T-cell (primary cell): ENCODE measurements around the gene PCMTD2. TPM values are rescaled to one million over a fixed set of nuclear protein-coding genes. Genes with fewer than 3 reads are reported as not detected.
"Not testable (repeated sequence)": the region's sequence is repeated elsewhere in the genome, so short reads cannot be mapped to it uniquely, and the experiment has no call there.

Experiments
- ATAC-seq, 4 experiments: fragments of 200-7000 bp in 3 of 4; fragments of 150-1000 bp in 1 of 4; cut with Tn5 transposase; replicated peaks in 1 of 4; 1 replicate in 3 of 4; 2 replicates in 1 of 4; pipeline ENCODE4 v1.10.0; 2021; ENCODE audit warnings: moderate library complexity in 3 of 4, mild to moderate bottlenecking in 2 of 4, moderate number of reproducible peaks in 1 of 4
- CTCF ChIA-PET, 2 donors: fragments of 300-600 bp; sonication (Branson Sonifier 250); formaldehyde crosslinking; loops; one replicate each; lab custom pipeline; 2022; ENCODE audit warnings: antibody characterized with exemption in 2 of 2; lab: Charles Lee
- POLR2A ChIA-PET, 2 donors: fragments of 300-600 bp; sonication (Branson Sonifier 250); formaldehyde crosslinking; loops; one replicate each; lab custom pipeline; 2022; ENCODE audit warnings: antibody characterized with exemption in 2 of 2; lab: Charles Lee
- DNase-seq, 35 experiments: peaks; one replicate each; pipeline versions ENCODE4 v3.0.0 to v3.0.0-alpha.2; 2013 to 2023
- H3K27ac ChIP-seq: one replicate; pipeline ENCODE4 v1.5.1; 2013; ENCODE audit warnings: low read length
- H3K27me3 ChIP-seq, 2 experiments: replicated peaks in 1 of 2; 1 replicate in 1 of 2; 2 replicates in 1 of 2; pipeline versions ENCODE4 v1.6.1 to v1.7.0; 2013; ENCODE audit warnings: low read length in 1 of 2, mixed read lengths in 1 of 2; ENCODE audit not compliant: control insufficient read depth in 2 of 2, insufficient read depth in 2 of 2; ENCODE audit errors: extremely low read depth in 1 of 2
- H3K36me3 ChIP-seq, 2 donors: 1 replicate in 1 of 2; 2 replicates in 1 of 2; pipeline versions ENCODE4 v1.6.1 to v1.7.0; 2013; ENCODE audit warnings: low read length in 1 of 2; ENCODE audit not compliant: control insufficient read depth in 2 of 2, insufficient read depth in 1 of 2; ENCODE audit errors: extremely low read depth in 1 of 2
- H3K4me1 ChIP-seq, 2 experiments: 1 replicate in 1 of 2; 2 replicates in 1 of 2; pipeline versions ENCODE4 v1.6.1 to v1.7.0; 2013; ENCODE audit warnings: low read length in 2 of 2, mixed read lengths in 1 of 2; ENCODE audit not compliant: insufficient read depth in 2 of 2, control insufficient read depth in 1 of 2; ENCODE audit errors: extremely low read depth in 1 of 2
- H3K4me3 ChIP-seq, 2 donors: 1 replicate in 1 of 2; 2 replicates in 1 of 2; pipeline versions ENCODE4 v1.5.1 to v1.7.0; 2013; ENCODE audit warnings: mild to moderate bottlenecking in 2 of 2, low read length in 1 of 2, moderate library complexity in 1 of 2; ENCODE audit not compliant: control insufficient read depth in 1 of 2; ENCODE audit errors: extremely low read depth in 1 of 2
- H3K9me3 ChIP-seq: 2 replicates; pipeline ENCODE4 v1.7.0; 2013
- H3K27ac Mint-ChIP-seq, 2 donors: one replicate each; pipeline ENCODE4 v1.8.0; 2020 to 2021; ENCODE audit warnings: mild to moderate bottlenecking in 2 of 2, mixed read lengths in 2 of 2
- H3K27me3 Mint-ChIP-seq, 2 donors: one replicate each; pipeline ENCODE4 v1.8.0; 2021 to 2022; ENCODE audit warnings: mixed read lengths in 2 of 2
- H3K36me3 Mint-ChIP-seq: one replicate; pipeline ENCODE4 v1.8.0; 2021; ENCODE audit warnings: mixed read lengths
- H3K4me1 Mint-ChIP-seq, 3 donors: one replicate each; pipeline ENCODE4 v1.8.0; 2020 to 2022; ENCODE audit warnings: mixed read lengths in 3 of 3, mild to moderate bottlenecking in 1 of 3
- H3K4me3 Mint-ChIP-seq, 3 donors: one replicate each; pipeline ENCODE4 v1.8.0; 2020 to 2022; ENCODE audit warnings: mild to moderate bottlenecking in 3 of 3, mixed read lengths in 3 of 3, moderate library complexity in 3 of 3
- H3K9me3 Mint-ChIP-seq, 3 donors: one replicate each; pipeline ENCODE4 v1.8.0; 2020 to 2022; ENCODE audit warnings: mixed read lengths in 3 of 3
- WGBS: methylation state at CpG from one replicate; pipeline ENCODE4 v1.1.5; 2013; ENCODE audit warnings: missing lambda C conversion rate; ENCODE audit not compliant: insufficient coverage; 5-methylcytosine and 5-hydroxymethylcytosine counted together
- total RNA-seq, 35 experiments: library from RNA in 6 of 35; stranded (reverse) in 6 of 35; fragments of 120-200 nt in 1 of 35; gene quantifications; one replicate each; pipeline versions ENCODE4 v1.2.1 to v1.2.4 and lab custom pipeline; 2013 to 2026

Gene PCMTD2
- total RNA-seq, 5 donors from 2014 or later (not counting 1 experiment from before 2014, with no cell fraction given): 92.0 to 175 (median 160) TPM

GRCh38 chr20:64277571-64278316, 22.2 kb downstream of the PCMTD2 start:
- peaks cover 0 to 9% of the 10 kb centered on the region in 2 experiments for H3K4me1 ChIP-seq
- H3K27ac ChIP-seq: no peak overlapping the region
- H3K4me3 ChIP-seq: no peak overlapping the region
- POLR2A ChIA-PET: no interaction called here
- Mint-ChIP-seq H3K27me3 (no peaks in the 10 kb centered on the region), H3K4me3 (no peak overlapping the region), H3K9me3 (no peaks in the 10 kb centered on the region), H3K36me3 (peaks cover 32% of the 10 kb centered on the region), H3K4me1 (peaks cover 9 to 33% (median 25%) of the 10 kb centered on the region in 3 donors), H3K27ac (no peak overlapping the region)
- H3K36me3 ChIP-seq: peaks cover 0 to 11% of the 10 kb centered on the region in 2 donors
- ATAC-seq (no peak), DNase-seq (no peak)
- H3K9me3 ChIP-seq: no peaks in the 10 kb centered on the region
- no peaks in the 10 kb centered on the region for H3K27me3 ChIP-seq
- CTCF ChIA-PET: no interaction called here
- 80% methylated on average over 10 of the region's 10 CpGs for whole genome bisulfite sequencing

GRCh38 chr20:64278317-64278681, 22.8 kb downstream of the PCMTD2 start:
- 91% methylated on average over 1 of the region's 4 CpGs for WGBS
- CTCF ChIA-PET: no interaction called here
- peaks cover 26% of the 10 kb centered on the region for H3K36me3 Mint-ChIP-seq

DNA sequence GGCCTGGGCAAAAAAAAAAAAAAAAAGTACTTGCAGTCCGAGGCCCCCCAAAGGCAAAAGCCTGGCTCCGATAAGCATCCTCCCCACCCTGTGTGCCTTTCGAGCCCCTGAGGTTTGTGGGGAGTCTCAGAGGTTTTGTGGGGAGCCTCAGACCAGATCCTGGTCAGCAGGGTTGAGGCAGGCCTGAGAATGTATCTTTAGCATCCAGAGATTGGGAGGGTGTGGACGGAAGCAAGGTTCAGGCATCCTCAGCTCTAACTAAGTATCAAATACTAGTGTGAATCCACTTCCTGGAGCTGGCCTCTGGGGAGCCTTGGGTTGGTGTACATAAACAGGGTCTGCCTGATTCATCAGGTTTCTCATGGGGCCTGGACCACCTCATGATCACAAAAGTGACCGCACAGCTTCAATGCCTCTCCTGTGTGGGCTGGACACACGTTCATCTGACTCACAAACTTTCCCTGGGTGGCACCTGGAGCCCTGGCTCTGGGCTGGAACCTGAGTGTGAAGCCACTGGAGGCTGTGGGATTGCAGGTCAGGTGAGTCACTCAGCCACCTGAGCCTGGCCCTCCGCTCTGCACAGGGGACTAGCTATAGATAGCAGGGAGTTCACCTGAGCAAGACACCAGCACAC, 24.4 kb downstream of the PCMTD2 start:
- WGBS: 82% methylated on average over 3 of the region's 7 CpGs
- Histone ChIP-seq H3K27me3 (no peaks in the 10 kb centered on the region), H3K9me3 (no peaks in the 10 kb centered on the region), H3K36me3 (no peaks in the 10 kb centered on the region), H3K27ac (no peak overlapping the region), H3K4me3 (no peak overlapping the region), H3K4me1 (peaks cover 0 to 9% of the 10 kb centered on the region in 2 experiments)
- H3K36me3 Mint-ChIP-seq: peaks cover 18% of the 10 kb centered on the region
- no peak for DNase-seq
- no peaks in the 10 kb centered on the region for H3K9me3 Mint-ChIP-seq
- no peak overlapping the region for H3K27ac Mint-ChIP-seq
- POLR2A ChIA-PET: no interaction called here
- peaks cover 9 to 37% (median 28%) of the 10 kb centered on the region in 3 donors for H3K4me1 Mint-ChIP-seq
- no peaks in the 10 kb centered on the region for H3K27me3 Mint-ChIP-seq
- ATAC-seq: no peak
- H3K4me3 Mint-ChIP-seq: no peak overlapping the region
- CTCF ChIA-PET: interaction anchor here in 1 of 2 donors (0.7 kb wide), 1 partner anchor 197 kb away, joined by 5 read pairs; no protein-coding TSS in a partner anchor

More at GRCh38 chr20:64278317-64278681, 22.8 kb downstream of the PCMTD2 start:
- POLR2A ChIA-PET: no interaction called here
- Histone ChIP-seq H3K27ac (no peak overlapping the region), H3K27me3 (no peaks in the 10 kb centered on the region), H3K36me3 (peaks cover 0 to 5% of the 10 kb centered on the region in 2 donors), H3K4me1 (peaks cover 0 to 9% of the 10 kb centered on the region in 2 experiments), H3K9me3 (no peaks in the 10 kb centered on the region), H3K4me3 (no peak overlapping the region)
- H3K4me1 Mint-ChIP-seq: peaks cover 10 to 34% (median 25%) of the 10 kb centered on the region in 3 donors
- DNase-seq (no peak), ATAC-seq (no peak)
- no peak overlapping the region for H3K4me3 Mint-ChIP-seq
- H3K27me3 Mint-ChIP-seq: no peaks in the 10 kb centered on the region
- no peaks in the 10 kb centered on the region for H3K9me3 Mint-ChIP-seq
- H3K27ac Mint-ChIP-seq: no peak overlapping the region

DNA sequence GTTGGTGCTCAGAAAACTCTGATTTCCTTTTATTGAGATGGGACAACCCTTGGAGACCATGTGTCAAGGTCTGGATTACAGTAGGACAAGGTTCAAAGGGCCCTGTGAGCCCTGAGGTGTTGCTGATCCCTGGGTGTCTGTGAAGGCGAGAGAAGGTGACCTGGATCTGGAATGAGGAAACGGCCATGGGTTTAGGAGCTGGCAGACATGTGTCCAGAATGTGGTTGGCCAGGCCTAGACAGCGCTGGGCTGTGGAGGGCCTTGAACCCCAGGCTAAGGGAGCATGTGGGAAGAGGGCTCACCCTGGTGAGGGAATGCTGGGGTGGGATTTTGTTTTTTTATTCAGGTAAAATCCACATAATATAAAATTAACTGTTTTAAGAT, 24.9 kb downstream of the PCMTD2 start:
- Histone ChIP-seq H3K27me3 (no peaks in the 10 kb centered on the region), H3K36me3 (no peaks in the 10 kb centered on the region), H3K27ac (no peak overlapping the region), H3K4me3 (no peak overlapping the region), H3K9me3 (no peaks in the 10 kb centered on the region), H3K4me1 (peaks cover 0 to 9% of the 10 kb centered on the region in 2 experiments)
- CTCF ChIA-PET: no interaction called here
- no peak for ATAC-seq
- peaks cover 9 to 35% (median 29%) of the 10 kb centered on the region in 3 donors for H3K4me1 Mint-ChIP-seq
- no peak overlapping the region for H3K4me3 Mint-ChIP-seq
- H3K36me3 Mint-ChIP-seq: peaks cover 16% of the 10 kb centered on the region
- no peaks in the 10 kb centered on the region for H3K27me3 Mint-ChIP-seq
- no peak overlapping the region for H3K27ac Mint-ChIP-seq
- POLR2A ChIA-PET: no interaction called here
- no peaks in the 10 kb centered on the region for H3K9me3 Mint-ChIP-seq
- WGBS: 96% methylated on average over 3 of the region's 3 CpGs
- no peak for DNase-seq

DNA sequence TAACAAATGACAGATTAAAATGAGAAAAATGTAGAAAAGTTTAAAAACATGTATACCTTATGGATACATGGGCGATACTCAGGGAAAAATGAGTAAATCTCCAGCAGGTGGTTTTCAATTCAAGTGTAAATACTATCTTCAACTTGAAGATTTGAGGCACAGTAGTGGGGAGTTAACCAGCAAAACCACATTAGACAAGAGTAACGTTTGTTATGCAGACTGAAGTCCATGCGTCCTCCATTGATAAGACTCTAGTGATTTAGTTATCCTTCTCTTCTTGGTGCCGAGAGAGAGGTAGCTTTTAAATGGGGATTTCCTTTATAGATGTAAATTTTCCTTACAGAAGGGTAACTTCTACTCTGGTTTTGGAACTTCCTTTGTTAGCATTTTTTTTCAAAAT, 28.1 kb downstream of the PCMTD2 start:
- no peak overlapping the region for H3K27ac ChIP-seq
- ChIA-PET CTCF (no interaction called here), POLR2A (no interaction called here)
- Mint-ChIP-seq H3K36me3 (no peaks in the 10 kb centered on the region), H3K4me1 (peaks cover 9 to 32% (median 29%) of the 10 kb centered on the region in 3 donors), H3K4me3 (no peak overlapping the region), H3K27me3 (no peaks in the 10 kb centered on the region), H3K9me3 (no peaks in the 10 kb centered on the region), H3K27ac (no peak overlapping the region)
- H3K4me1 ChIP-seq: peaks cover 0 to 9% of the 10 kb centered on the region in 2 experiments
- ATAC-seq (no peak), DNase-seq (no peak)
- H3K36me3 ChIP-seq: no peaks in the 10 kb centered on the region
- no peaks in the 10 kb centered on the region for H3K27me3 ChIP-seq
- no peaks in the 10 kb centered on the region for H3K9me3 ChIP-seq
- no CpG with 5 or more reads among the region's 4 CpGs for WGBS
- no peak overlapping the region for H3K4me3 ChIP-seq

- H3K4me1 ChIP-seq, H3K27me3 ChIP-seq, H3K9me3 ChIP-seq, H3K27me3 Mint-ChIP-seq, H3K36me3 ChIP-seq, H3K36me3 Mint-ChIP-seq, H3K4me3 Mint-ChIP-seq, H3K27ac Mint-ChIP-seq, POLR2A ChIA-PET, H3K27ac ChIP-seq, H3K9me3 Mint-ChIP-seq, H3K4me3 ChIP-seq: not testable (repeated sequence)
- DNase-seq: peak; percentile 5 to 81 (median 73)
- CTCF ChIA-PET: interaction anchor here in 1 of 2 donors (0.5 kb wide), 1 partner anchor 389 kb away, joined by 3 read pairs; no protein-coding TSS in a partner anchor
- peaks cover 6 to 19% (median 17%) of the 10 kb centered on the region in 3 donors for H3K4me1 Mint-ChIP-seq
- 77% methylated on average over 39 of the region's 46 CpGs for WGBS
- peak; percentile 60 to 77 (median 68) for ATAC-seq
These were observed 30.3 kb downstream of the PCMTD2 start for GRCh38 chr20:64285579-64286446.
